Uterus (tissue), 2 donors: ENCODE results near the gene NMNAT3.

ENCODE experiments used
- CTCF ChIP-seq, 4 experiments: fragments of 200-600 bp in 2 of 4; fragments of 450-650 bp in 2 of 4; sonication (generic) in 2 of 4; IDR thresholded peaks; one replicate each; pipeline ENCODE4 v1.5.1; 2016 to 2019; ENCODE audit warnings: antibody characterized with exemption in 4 of 4, mild to moderate bottlenecking in 2 of 4, moderate library complexity in 1 of 4
- POLR2A ChIP-seq, 2 donors: fragments of 450-650 bp; IDR thresholded peaks; one replicate each; pipeline ENCODE4 v1.6.1; 2016; ENCODE audit warnings: antibody characterized with exemption in 2 of 2, mild to moderate bottlenecking in 1 of 2, moderate library complexity in 1 of 2

- TF ChIP-seq CTCF (IDR thresholded peaks at IDR 0.05), result no peak
- TF ChIP-seq POLR2A (IDR thresholded peaks at IDR 0.05), result no peak
Observed at GRCh38 chr3:139524841-139525636, 152.7 kb downstream of the NMNAT3 start.
